Measurements from ENCODE around the gene GPRASP3.
"Not testable (repeated sequence)": the region's sequence is repeated elsewhere in the genome, so short reads cannot be mapped to it uniquely, and the experiment has no call there.

GPRASP3 gene, protein sequence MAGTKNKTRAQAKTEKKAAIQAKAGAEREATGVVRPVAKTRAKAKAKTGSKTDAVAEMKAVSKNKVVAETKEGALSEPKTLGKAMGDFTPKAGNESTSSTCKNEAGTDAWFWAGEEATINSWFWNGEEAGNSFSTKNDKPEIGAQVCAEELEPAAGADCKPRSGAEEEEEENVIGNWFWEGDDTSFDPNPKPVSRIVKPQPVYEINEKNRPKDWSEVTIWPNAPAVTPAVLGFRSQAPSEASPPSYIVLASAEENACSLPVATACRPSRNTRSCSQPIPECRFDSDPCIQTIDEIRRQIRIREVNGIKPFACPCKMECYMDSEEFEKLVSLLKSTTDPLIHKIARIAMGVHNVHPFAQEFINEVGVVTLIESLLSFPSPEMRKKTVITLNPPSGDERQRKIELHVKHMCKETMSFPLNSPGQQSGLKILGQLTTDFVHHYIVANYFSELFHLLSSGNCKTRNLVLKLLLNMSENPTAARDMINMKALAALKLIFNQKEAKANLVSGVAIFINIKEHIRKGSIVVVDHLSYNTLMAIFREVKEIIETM

DNA sequence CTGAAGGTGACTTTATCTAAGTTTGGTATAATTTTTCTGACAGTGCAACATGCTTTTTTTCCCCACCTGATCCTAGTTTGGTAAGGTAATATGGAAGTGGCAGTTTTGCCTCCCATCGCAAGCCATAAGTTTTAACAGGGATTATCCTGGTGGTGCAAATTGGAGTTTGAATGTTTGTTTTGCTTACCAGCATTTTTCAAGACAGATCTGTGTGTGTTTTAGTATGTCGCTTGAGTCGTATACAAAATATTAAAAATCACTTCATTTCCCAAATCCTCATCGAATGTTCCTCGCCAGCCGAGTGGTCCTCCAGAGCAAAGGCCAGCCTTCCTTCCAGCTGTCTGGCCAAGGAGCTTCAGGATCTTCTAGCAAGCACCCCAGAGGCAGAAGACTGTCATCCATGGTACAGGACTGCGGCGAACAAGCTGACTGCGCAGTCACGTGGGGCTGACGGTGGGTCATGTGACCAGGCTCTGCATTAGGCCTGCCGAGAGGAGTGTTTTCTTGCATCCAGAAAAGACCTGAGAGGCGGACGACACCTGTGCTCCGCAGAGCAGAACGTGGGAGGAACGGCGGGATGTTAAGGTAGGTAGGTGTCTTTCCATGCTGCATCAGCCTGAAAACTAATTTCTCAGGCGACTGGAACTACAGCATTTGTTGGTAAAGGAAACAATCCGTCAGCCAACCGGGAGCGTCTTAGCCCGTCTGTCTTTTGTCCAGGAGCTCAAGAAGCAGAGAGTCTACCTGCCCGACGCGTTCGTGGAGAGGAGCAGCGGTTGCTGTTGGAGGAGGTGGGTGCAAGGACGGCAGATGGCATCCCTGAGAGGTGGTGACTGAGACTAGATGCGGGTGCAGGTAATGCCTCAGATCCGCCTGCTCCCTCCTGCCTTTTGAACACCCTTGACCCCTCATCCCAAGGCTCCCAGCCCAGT is at the start of gene GPRASP3:
GPRASP3 (plus strand) TSS at position 507 of the 932 bp plus-strand sequence. CDS start 28,253 bp downstream, outside the sequence.
- DNase-seq (ENCODE audit: low spot score), result peak; percentile 86

DNA sequence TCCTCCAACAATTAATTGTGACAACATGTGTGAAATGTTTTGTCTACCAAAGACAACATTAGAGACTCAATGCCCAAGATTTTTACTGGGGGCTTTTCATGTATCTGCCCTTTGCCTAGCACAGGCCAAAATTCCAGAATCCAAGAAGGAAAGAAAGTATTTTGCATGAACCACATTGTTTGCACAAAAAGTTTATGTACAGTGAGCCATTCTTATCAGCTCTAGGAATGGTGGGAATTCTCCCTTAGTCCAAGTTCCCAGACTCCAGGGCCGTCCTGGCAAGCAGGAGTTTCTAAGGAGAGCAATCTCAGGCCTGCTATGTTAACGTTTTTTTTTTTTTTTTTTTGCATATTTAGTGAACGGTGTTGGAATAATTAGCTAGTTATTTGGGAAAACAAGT is 47.7 kb upstream of the GPRASP3 start:
- no peak for DNase-seq (ENCODE audit: low spot score)

DNA sequence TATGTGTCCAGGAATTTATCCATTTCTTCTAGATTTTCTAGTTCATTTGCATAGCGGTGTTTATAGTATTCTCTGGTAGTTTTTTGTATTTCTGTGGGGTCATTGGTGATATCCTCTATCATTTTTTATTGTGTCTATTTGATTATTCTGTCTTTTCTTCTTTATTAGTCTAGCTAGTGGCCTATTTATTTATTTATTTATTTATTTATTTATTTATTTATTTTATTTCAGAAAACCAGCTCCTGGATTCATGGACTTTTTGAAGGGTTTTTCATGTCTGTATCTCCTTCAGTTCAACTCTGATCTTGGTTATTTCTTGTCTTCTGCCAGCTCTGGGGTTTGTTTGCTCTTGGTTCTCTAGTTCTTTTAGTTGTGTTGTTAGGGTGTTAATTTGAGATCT is 43.1 kb upstream of the GPRASP3 start:
- not testable (repeated sequence) for DNase-seq (ENCODE audit: low spot score)

DNA sequence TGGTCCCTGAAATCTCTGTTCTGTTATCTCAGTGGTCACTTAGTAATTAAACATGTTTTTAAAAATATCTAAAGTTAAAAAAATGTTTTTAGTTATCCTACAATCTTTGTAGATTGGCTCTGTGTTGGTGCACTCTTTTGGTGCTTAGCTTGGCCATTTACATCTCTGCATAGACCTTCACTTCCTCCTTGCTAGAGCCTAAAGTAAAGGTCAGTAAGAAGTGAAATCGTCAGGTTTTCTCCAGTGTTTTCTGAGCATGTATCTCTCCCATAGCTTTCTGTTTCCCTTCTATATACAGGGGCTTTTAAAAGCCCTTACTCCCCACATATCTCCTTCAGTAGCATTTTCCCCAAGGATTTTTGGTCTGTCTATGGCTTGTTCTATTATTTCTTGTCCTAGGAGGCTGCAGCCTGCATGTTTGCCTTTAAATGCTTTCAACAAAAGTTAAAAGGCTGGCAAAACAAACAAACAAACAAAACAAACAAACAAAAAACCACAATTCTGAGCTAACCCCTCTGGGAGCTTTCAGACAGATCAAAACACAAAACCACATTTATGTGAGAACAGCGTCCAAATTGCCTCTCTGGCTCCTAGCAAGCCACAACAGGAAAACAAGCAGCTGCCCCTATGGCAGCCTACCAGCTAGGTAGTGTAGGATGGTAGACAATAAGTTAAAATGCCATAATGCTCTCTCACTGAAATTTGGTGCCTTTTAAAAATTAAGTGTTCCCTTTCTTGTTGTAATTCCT is 35.6 kb upstream of the GPRASP3 start:
- DNase-seq (ENCODE audit: low spot score), result no peak

DNA sequence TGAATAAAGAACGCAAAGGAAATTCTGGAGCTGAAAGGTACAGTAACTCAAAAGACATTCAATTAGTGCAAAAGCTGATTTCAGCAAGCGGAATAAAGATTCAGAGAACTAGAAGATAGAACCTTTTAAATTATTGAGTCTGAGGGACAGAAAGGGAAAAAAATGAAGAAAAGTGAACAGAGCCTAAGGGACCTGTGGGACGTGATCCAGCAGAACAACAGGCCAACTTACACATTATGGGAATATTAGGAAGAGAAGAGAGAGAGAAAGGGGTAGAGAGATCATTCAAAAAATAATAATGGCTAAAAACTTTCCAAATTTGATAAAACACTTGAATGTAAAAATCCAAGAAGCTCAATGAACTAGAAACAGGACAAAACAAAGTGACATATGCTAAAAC is 25.8 kb upstream of the GPRASP3 start:
- no peak for DNase-seq (ENCODE audit: low spot score)

DNA sequence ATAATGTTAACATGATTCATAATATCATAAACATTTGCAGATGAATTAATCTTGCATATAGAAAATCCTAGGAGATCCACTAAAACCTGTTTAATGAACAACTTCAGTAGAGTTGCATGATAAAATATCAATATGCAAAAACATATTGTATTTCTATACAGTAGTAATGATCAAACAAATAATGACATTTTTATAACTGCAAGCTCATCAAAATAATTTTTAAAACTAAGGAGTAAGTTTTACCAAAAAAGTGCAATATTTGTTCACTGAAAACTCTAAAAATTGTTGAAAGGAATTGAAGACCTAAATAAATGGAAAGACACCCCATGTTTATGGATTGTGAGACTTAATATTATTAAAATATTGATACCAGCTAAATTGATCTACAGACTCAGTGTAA is 24.2 kb upstream of the GPRASP3 start:
- DNase-seq (ENCODE audit: low spot score), result no peak

DNA sequence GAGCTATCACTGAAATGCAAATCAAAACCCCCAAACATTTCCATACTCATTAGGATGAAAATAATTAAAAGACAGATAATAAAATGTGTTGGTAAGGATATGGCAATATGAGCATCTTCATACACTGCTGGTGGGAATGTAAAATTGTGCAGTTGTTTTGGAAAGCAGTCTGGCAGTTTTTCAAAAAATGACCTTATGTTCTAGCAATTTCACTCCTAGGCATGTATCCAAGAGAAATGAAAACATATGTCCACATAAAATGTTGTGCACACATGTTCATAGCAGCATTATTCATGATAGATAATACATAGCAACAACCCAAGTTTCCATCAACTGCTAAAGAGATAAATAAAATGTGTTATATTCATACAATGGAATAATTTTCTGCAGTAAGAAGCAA is 23.0 kb upstream of the GPRASP3 start:
- no peak for DNase-seq (ENCODE audit: low spot score)

DNA sequence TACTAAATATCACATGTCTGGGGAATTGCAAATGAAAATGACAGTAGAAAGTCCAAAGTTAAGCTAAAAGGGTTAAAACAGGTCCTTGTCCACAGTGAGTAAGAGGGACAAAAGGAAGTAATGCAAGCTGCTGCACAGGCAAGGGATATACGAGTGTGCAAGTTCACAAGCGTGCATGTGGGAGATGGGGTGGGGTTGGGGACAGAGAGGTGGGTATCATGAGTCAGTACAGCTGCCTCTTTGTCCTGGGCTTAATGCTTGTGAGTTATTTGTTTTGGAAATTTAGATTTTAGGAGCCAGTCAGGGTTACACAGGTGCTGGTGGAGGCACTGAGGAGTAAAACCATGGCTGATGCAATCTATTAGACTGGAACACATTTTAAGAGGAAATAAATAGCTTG is 11.6 kb upstream of the GPRASP3 start:
- no peak for DNase-seq (ENCODE audit: low spot score)

DNA sequence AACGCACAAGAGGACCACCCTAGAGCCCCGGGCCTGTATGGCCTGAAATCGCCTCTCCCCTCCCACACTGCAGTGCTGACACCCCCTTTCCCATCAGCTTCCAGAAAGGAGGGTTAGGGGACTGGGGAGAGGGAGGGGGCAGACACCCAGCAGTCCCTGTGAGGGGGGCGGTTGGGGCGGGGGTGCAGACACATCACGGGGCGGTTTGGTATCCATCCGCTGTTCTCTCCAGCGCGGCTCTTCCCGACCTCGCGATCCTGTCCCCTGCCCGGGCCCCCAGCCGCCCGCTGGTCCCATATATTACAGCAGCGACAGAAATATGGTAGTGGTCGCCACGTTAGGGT is 8.7 kb upstream of the GPRASP3 start:
- no peak for DNase-seq (ENCODE audit: low spot score)

DNA sequence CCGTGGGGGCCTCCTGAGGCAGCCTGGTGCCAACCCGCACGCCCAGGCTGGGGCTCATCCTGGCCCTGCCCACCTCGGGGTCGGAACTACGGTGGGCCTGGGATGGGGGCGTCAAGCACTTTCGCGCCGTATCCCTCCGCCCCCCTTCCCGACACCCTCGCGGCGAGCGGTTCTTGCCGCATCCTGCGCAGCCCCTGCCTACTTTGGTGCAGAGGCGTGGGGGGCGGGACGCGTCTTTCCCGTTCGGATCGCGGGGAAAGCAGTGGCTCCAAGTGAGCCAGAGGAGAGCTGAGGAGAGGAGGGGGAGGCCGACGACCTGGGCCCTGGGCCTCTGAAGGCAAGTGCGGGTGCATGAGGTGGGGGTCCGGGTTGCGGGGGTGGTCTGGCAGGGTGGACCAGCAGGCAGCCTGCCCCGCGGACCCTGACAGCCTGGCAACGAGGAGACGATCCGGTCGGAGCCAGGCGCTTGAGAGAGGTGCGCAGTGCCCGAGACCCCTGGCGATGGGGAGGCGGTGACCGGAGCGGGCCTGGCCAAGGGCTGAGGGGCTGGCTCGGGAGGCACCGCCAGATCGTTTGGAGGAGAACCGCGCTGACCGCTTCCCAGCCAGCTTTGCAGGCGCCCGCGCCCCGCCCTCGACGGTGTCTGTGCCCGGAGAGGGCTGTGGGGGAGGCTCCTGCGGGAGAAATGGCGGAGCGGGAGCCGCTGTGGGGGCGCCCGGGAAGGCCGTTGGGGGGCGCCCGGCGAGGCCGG is 8.2 kb upstream of the GPRASP3 start, which contains the start of gene GPRASP2:
GPRASP2 (plus strand) TSS at position 233 of the 751 bp plus-strand sequence. CDS start 2,422 bp downstream, outside the sequence.
- DNase-seq (ENCODE audit: low spot score), result peak; percentile 86

DNA sequence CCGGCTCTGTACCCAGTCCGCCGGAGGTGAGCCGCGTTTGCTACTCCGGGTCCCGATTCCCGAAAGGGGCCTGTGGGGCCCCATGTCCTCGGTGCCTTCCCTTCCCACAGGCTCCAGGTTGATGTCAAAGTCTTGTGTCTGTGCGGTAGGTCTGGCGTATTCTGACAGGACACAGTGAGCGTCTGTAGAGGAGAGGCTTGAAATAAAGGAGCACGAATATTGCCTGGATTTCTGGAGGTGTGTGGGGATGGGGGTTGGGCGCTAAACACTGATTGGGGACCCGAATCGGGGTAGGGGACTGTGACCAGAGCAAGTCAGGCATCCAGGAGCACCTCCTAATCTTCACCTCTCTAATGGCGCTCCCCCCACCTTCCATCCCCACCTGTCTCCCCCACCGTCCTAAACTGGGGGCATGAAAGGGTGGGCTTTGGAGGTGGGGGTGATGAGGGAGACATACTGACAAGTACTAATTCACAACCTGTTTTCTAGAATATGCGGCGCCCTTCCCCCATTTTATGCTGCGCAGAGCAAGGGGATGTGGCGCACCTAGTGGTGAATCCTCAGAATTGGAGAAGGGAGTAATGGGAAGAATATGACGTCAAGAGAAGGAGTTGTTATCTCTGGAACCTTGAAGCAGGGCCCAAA is 7.4 kb upstream of the GPRASP3 start:
- DNase-seq (ENCODE audit: low spot score), result peak; percentile 66

DNA sequence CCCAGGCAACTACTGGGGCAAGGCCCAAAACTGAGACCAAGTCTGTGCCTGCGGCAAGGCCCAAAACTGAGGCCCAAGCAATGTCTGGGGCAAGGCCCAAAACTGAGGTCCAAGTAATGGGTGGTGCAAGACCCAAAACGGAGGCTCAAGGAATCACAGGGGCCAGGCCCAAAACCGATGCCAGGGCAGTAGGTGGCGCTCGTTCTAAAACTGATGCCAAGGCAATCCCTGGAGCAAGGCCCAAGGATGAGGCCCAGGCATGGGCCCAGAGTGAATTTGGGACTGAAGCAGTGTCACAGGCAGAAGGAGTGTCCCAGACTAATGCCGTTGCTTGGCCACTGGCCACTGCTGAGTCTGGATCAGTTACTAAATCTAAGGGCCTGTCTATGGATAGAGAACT is 5.5 kb upstream of the GPRASP3 start:
- no peak for DNase-seq (ENCODE audit: low spot score)

DNA sequence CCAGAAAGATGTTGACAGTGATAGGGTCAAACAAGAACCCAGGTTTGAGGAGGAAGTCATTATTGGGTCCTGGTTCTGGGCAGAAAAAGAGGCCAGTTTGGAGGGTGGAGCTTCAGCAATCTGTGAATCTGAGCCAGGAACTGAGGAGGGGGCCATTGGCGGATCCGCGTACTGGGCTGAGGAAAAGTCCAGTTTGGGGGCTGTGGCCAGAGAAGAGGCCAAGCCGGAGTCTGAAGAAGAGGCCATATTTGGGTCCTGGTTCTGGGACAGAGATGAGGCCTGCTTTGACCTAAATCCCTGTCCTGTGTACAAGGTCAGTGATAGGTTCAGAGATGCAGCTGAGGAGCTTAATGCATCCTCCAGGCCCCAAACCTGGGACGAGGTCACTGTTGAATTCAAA is 4.6 kb upstream of the GPRASP3 start:
- no peak for DNase-seq (ENCODE audit: low spot score)

DNA sequence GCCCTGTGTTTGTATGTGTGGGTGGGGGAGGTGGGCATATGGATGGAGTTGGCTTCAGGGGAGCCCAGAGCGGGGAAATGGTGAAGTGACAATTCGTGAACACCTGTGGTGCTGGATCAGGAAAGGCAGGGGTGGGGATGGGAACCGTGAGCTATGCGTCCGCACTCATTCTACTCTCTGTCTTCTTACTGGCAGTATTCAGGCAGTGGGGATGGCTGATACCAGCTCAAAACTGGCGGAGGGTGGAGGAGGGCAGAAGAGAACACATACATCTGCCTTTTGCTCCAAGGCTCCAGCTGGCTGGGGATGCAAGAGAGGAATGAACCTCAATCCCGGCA is 595 bp downstream of the GPRASP3 start:
- not testable (repeated sequence) for DNase-seq (ENCODE audit: low spot score)

DNA sequence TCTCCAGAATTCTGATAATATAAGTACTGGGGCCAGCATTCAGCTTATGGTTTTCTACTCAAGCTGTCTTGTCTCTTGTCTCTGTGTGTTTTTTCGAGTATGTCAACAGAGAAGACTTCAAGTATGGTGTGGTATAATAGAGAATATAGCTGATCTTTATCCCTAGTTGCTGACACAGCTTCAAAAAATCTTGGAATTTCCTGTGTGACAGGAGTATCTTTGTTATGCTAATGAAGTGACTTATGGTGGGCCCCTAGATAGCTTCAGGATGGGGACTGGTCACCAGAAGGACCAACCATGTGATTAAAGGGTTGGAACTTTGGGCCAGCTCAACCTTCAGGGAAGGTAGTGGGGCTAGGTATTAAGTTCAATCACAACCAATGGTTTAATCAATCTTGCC is 2.9 kb downstream of the GPRASP3 start:
- no peak for DNase-seq (ENCODE audit: low spot score)

DNA sequence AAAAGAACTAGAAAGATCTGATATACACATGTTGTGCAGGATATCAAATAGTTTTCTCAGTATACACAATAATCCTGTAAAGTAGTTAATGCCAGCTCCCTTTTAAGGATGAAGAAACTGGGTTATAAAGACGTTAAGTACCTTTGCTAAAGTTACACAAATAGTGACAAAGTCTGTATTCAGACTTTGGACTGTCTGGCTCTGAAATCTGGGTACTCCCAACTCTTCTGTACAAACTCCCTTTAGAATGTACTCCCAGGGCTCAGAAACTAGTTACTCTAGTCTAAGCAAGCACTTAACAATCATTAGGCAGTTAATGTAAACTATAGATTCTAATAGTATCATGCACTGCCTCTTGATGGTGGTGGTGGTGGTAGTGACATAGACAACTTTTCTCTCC is 7.2 kb downstream of the GPRASP3 start:
- DNase-seq (ENCODE audit: low spot score), result no peak

DNA sequence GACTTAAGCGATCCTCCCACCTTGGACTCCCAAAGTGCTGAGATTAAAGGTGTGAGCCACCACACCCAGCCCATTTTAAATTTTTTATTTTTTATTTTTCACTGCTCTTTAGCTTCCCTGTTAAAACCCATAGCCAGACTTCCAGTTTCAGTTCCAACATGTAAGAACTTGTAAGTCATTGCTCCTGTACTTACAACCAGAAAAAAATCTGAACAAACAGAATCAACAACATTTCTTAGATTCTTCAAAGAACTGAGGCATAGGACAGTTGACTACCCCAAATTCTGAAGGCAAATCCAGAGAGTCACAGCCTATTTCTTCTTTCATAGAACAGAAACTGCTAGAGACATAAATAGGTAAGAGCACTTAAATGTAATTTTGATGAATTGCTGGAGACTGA is 8.1 kb downstream of the GPRASP3 start:
- no peak for DNase-seq (ENCODE audit: low spot score)

DNA sequence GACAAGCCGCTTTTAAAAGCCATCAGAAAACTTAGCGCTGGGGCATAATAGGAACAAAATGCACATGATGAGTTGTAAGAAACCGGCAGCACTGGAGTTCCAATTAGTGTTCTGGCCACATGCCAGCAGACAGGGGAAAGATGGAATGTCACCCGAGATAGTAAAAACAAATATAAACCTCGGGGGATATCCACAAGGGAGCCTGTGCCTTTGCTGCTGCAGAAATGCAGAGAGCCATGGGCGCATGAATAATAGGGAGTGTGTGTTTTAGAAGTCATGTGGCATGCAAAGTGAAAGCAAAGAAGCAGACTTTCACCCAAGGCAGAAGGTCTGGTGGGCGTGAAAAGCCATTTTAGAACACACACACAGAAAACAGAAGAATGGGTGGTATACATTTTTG is 19.1 kb downstream of the GPRASP3 start:
- DNase-seq (ENCODE audit: low spot score), result no peak

DNA sequence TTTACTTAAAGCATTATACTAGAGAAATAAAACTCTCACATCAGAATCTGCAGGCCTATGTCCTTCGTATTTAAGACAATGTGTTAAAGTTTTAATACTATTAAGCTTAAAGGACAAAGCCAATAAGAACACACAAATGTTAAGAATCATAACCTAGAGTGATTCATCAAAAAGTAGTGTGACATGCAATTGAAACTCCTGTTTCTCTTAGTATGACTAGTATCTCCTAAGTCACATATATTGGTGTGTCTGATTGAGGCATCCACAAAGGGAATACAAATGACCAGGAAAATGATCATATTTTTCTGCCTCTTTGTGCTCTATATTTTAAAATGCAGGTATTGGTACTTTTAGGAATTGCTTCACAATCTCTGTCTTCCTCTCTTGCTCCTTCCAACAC is 23.8 kb downstream of the GPRASP3 start:
- no peak for DNase-seq (ENCODE audit: low spot score)

DNA sequence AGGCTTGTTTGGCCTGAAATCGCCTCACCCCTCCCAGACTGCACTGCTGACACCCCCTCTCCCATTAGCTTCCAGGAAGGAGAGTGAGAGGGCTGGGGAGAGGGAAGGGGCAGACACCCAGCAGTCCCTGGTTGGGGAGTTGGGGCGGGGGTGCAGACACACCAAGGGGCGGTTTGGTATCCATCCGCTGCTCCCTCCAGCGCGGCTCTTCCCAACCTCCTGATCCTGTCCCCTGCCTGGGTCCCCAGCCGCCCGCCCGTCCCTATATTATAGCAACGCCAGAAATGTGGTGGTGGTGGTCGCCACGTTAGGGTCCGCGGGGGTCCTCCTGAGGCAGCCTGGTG is 24.9 kb downstream of the GPRASP3 start:
- no peak for DNase-seq (ENCODE audit: low spot score)
